Measurements from ENCODE around the gene SDF2L1.

GRCh38 chr22:21624120-21624879 lies 17.8 kb upstream of the SDF2L1 start:
- no peak for TF ChIP-seq RARB (CRISPR knock-in tag; IDR thresholded peaks at IDR 0.05)
- TF ChIP-seq CSDC2 (CRISPR knock-in tag; IDR thresholded peaks at IDR 0.05) = no peak
- no peak for TF ChIP-seq ZNF565 (CRISPR knock-in tag; conservative IDR thresholded peaks at IDR 0.05; ENCODE audit: low read depth)
- TF ChIP-seq OSR1 (CRISPR knock-in tag; IDR thresholded peaks at IDR 0.05) = no peak
- TF ChIP-seq ZFP30 (CRISPR knock-in tag; IDR thresholded peaks at IDR 0.05) = no peak
- TF ChIP-seq CREB5 (CRISPR knock-in tag; IDR thresholded peaks at IDR 0.05; ENCODE audit: low read depth) = no peak
- no peak for TF ChIP-seq BACH2 (CRISPR knock-in tag; IDR thresholded peaks at IDR 0.05; ENCODE audit: borderline replicate concordance)
- no peak for TF ChIP-seq PATZ1 (CRISPR knock-in tag; IDR thresholded peaks at IDR 0.05; ENCODE audit: borderline replicate concordance)
